A673 (cell line): ENCODE data around the gene ETFB. TPM values are rescaled to one million over a fixed set of nuclear protein-coding genes. Genes with fewer than 3 reads are reported as not detected.

Source experiments
- BruUV-seq: library from RNA; stranded (reverse); fragments of 400-500 nt; replicated peaks from 2 replicates; lab custom pipeline; 2021; lab: Mats Ljungman, UMichigan
- CTCF ChIA-PET: fragments of 300-600 bp; sonication (Branson Sonifier 250); formaldehyde crosslinking; loops from one replicate; lab custom pipeline; 2022; ENCODE audit warnings: antibody characterized with exemption; lab: Charles Lee
- POLR2A ChIA-PET: fragments of 300-600 bp; sonication (Branson Sonifier 250); formaldehyde crosslinking; loops from one replicate; lab custom pipeline; 2022; ENCODE audit warnings: antibody characterized with exemption; ENCODE audit not compliant: low non-redundant PET; lab: Charles Lee
- DNase-seq: peaks from one replicate; pipeline ENCODE4 v3.0.0-alpha.2; 2015; ENCODE audit warnings: low spot score
- H3K27ac ChIP-seq: fragments of 200-600 bp; sonication (generic); 2 replicates; pipeline ENCODE4 v1.5.1; 2016; ENCODE audit warnings: mixed run types, low read depth, mild to moderate bottlenecking, mixed read lengths, antibody characterized with exemption, low read length; ENCODE audit not compliant: poor library complexity, severe bottlenecking
- H3K27me3 ChIP-seq: fragments of 200-600 bp; sonication (generic); replicated peaks from 2 replicates; pipeline ENCODE4 v1.6.1; 2017; ENCODE audit warnings: mixed run types, low read depth, mild to moderate bottlenecking, mixed read lengths, antibody characterized with exemption, low read length; ENCODE audit not compliant: insufficient read depth, poor library complexity
- H3K36me3 ChIP-seq: fragments of 200-600 bp; sonication (generic); 2 replicates; pipeline ENCODE4 v1.6.1; 2016; ENCODE audit warnings: mixed run types, mild to moderate bottlenecking, mixed read lengths, antibody characterized with exemption, low read length; ENCODE audit not compliant: insufficient read depth, poor library complexity, severe bottlenecking
- H3K4me1 ChIP-seq: fragments of 200-600 bp; sonication (generic); 2 replicates; pipeline ENCODE4 v1.6.1; 2017; ENCODE audit warnings: mixed run types, mild to moderate bottlenecking, mixed read lengths, antibody characterized with exemption, low read length; ENCODE audit not compliant: insufficient read depth, poor library complexity, severe bottlenecking
- H3K4me3 ChIP-seq: fragments of 200-600 bp; sonication (generic); 2 replicates; pipeline ENCODE4 v1.5.1; 2016; ENCODE audit warnings: low read depth, mixed run types, mild to moderate bottlenecking, mixed read lengths, low read length; ENCODE audit not compliant: poor library complexity, severe bottlenecking
- H3K9me3 ChIP-seq: fragments of 200-600 bp; sonication (generic); 2 replicates; pipeline ENCODE4 v1.6.1; 2016; ENCODE audit warnings: mixed run types, low read depth, mild to moderate bottlenecking, mixed read lengths, antibody characterized with exemption, low read length; ENCODE audit not compliant: poor library complexity, severe bottlenecking
- EZH2 ChIP-seq: fragments of 200-600 bp; sonication (generic); IDR thresholded peaks from 2 replicates; pipeline ENCODE4 v1.6.1; 2017; ENCODE audit warnings: borderline replicate concordance, low read depth, mild to moderate bottlenecking, mixed read lengths, antibody characterized with exemption, low read length; ENCODE audit not compliant: poor library complexity, severe bottlenecking
- intact Hi-C: fragments of 100-400 bp; cut with micrococcal nuclease; formaldehyde crosslinking; loops from one replicate; pipeline ENCODE4 v1.10.0; 2022; ENCODE audit not compliant: unreplicated experiment
- total RNA-seq: library from RNA; stranded (reverse); gene quantifications from 2 replicates; pipeline ENCODE4 v1.2.3, GENCODE V29; 2021
- TF ChIP-seq, protein P1 (sequence below): fragments of 300-800, 200-600 bp; sonication (generic); conservative IDR thresholded peaks from 2 replicates; pipeline ENCODE4 v1.5.1; 2017; ENCODE audit warnings: low read depth, mild to moderate bottlenecking, antibody characterized with exemption, low read length, moderate library complexity, mixed read lengths

Gene ETFB
- total RNA-seq, 1 experiment from 2014 or later = 52.6 TPM

DNA sequence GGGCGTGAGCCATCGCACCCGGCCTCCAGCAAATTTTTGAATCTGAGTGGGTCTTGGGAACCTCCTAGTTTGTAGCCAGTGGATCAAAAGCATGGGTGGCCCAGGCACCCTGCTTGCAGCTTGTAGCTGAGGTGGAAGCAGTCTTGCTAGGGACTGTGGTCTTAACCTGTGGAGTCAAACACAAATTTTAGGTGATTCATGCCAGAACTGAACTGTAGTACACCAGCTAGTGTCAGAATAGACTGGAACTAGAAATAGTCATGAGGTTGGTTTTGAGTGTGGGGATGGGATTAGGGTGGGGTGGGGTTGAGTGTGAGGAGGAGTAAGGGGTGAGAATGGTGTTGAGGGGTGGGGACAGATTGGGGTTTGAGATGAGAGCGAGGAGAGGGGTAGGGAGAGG lies 15.8 kb upstream of the ETFB start:
- no peaks in the 10 kb centered on the region for H3K36me3 ChIP-seq
- POLR2A ChIA-PET = no interaction called here
- H3K27ac ChIP-seq = no peak overlapping the region
- CTCF ChIA-PET = interaction anchor here (0.5 kb wide), 1 partner anchor 360 kb away, joined by 3 read pairs; no protein-coding TSS in a partner anchor
- no peak for DNase-seq
- intact Hi-C loops = no loop called here
- H3K9me3 ChIP-seq = no peaks in the 10 kb centered on the region
- no TSS peak for BruUV-seq
- H3K4me3 ChIP-seq = no peak overlapping the region
- TF ChIP-seq EZH2 = no peak
- TF ChIP-seq, protein P1, sequence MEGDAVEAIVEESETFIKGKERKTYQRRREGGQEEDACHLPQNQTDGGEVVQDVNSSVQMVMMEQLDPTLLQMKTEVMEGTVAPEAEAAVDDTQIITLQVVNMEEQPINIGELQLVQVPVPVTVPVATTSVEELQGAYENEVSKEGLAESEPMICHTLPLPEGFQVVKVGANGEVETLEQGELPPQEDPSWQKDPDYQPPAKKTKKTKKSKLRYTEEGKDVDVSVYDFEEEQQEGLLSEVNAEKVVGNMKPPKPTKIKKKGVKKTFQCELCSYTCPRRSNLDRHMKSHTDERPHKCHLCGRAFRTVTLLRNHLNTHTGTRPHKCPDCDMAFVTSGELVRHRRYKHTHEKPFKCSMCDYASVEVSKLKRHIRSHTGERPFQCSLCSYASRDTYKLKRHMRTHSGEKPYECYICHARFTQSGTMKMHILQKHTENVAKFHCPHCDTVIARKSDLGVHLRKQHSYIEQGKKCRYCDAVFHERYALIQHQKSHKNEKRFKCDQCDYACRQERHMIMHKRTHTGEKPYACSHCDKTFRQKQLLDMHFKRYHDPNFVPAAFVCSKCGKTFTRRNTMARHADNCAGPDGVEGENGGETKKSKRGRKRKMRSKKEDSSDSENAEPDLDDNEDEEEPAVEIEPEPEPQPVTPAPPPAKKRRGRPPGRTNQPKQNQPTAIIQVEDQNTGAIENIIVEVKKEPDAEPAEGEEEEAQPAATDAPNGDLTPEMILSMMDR = no peak
- no peaks in the 10 kb centered on the region for H3K4me1 ChIP-seq
- H3K27me3 ChIP-seq = no peaks in the 10 kb centered on the region

DNA sequence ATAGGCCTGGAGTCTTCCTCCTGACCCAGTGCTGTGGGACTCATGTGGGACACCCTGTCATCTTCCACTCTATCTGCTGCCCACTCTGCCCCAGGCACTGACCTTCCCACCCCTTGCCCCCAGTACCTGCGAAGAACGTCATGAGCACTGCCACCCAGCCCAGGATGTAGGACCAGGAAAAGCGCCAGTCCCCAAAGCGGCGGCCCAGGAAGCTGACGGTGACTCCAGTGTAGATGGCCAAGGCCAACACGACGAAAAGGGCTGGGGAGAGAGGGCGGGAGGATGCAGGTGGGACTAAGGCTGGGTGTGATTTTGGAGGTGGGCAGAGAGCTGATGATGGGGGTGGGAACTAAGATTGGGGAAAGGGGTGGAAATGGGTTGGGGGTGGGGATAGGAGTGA lies 14.2 kb upstream of the ETFB start:
- CTCF ChIA-PET = no interaction called here
- intact Hi-C loops = no loop called here
- Histone ChIP-seq H3K4me3 (no peak overlapping the region), H3K9me3 (no peaks in the 10 kb centered on the region), H3K4me1 (no peaks in the 10 kb centered on the region), H3K36me3 (no peaks in the 10 kb centered on the region), H3K27ac (no peak overlapping the region), H3K27me3 (no peaks in the 10 kb centered on the region)
- no peak for DNase-seq
- TF ChIP-seq, protein P1 = no peak
- TF ChIP-seq EZH2 = no peak
- POLR2A ChIA-PET = no interaction called here
- BruUV-seq = no TSS peak

DNA sequence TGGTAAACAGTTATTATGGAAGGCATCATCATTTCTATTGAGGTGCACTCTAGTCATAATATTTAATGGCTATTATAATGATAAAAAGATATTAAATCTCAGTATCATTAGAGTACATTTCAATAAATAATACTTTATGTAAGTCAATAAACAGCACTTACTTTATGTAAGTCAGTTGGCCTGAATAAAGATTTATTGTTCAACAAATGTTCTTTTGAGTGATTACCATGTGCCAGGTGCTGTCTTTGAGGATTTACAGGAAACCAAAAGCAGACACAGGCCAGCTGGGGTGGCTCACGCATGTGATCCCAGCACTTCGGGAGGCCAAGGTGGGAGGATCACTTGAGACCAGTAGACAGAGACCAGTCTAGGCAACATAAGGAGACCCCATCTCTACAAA lies 11.2 kb upstream of the ETFB start:
- intact Hi-C loops = no loop called here
- ChIA-PET CTCF (no interaction called here), POLR2A (no interaction called here)
- H3K27ac ChIP-seq = no peak overlapping the region
- TF ChIP-seq, protein P1 = no peak
- no peak for TF ChIP-seq EZH2
- H3K36me3 ChIP-seq = no peaks in the 10 kb centered on the region
- no peak overlapping the region for H3K4me3 ChIP-seq
- no TSS peak for BruUV-seq
- no peaks in the 10 kb centered on the region for H3K9me3 ChIP-seq
- no peaks in the 10 kb centered on the region for H3K27me3 ChIP-seq
- no peak for DNase-seq
- H3K4me1 ChIP-seq = no peaks in the 10 kb centered on the region
